ENCODE results near the gene ZDHHC19.
"Not testable (repeated sequence)": the region's sequence is repeated elsewhere in the genome, so short reads cannot be mapped to it uniquely, and the experiment has no call there.

The ZDHHC19 gene

DNA sequence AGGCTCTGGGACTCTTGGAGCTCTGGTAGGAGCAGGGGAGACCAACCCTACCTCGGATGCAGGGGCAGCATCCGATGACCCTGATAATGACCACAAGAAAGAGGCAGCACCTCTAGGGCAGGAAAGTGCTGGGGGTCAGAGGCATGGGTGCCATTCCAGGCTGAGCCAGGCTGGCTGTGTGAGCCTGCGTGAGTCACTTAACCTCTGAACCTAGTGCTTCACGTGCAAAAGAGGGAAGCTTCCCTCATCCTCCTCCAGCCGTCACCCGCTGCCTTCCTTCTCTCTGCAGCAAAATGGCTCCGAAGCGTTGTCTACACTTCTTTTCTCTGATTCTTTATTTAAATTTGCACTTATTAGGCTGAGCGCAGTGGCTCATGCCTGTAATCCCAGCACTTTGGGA is 35.5 kb downstream of the ZDHHC19 start:
- FAIRE-seq, result no peak

DNA sequence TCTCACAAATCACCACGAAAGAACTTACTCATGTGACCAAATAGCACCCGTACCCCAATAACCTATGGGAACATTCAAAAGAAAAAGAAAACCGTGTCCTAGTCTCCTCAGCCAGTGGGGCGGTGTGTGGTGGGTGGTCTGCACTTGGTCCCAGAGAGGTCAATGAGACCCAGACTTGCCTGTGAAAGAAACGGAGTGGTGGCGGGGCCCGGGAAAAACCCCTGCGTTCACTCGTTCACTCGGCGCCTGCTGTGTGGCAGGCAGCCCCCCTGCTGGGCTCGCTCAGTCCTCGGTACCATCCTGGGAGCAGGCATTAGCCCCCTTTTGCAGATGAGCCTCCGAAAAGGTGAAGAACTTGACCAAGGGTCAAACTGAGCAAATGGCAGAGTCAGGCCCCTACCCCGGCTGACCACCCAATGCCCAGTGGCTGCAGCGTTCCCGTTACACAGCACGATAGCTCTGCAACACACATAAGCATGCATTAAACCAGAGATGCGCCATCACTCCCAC is 36.0 kb downstream of the ZDHHC19 start:
- FAIRE-seq, result no peak

DNA sequence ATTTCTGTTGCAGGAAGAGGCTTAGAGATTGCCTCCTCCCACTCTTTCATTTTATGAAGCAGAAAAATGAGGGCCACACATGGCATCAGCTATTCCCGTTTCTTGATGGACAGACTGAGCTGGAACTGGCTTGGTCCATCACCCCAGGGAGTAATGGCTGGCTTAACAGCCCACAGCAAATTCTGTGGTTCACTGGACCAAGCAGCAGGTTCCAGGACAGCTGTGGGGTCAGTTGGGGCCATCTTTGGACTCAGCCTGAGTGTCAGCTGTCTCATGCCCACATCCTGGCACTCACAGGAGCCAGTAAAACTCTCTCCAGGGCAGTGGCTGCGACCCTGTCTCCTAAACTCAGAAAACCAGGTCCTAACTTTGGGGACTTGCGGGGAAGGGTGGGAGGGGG is 36.5 kb downstream of the ZDHHC19 start:
- FAIRE-seq, result no peak

DNA sequence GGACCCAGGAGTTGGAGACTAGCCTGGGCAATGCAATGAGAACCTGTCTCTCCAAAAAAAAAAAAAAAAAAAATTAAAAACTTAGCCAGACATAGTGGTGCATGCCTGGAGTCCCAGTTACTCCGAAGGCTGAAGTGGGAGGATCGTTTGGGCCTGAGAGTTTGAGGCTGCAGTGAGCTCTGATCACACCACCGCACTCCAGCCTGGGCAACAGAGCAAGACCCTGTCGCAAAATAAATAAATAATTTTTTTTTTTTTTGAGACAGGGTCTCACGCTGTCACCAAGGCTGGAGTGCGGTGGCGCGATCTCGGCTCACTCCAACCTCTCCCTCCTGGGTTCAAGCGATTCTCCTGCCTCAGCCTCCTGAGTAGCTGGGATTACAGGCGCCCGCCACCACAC is 40.9 kb downstream of the ZDHHC19 start:
- FAIRE-seq, result not testable (repeated sequence)

DNA sequence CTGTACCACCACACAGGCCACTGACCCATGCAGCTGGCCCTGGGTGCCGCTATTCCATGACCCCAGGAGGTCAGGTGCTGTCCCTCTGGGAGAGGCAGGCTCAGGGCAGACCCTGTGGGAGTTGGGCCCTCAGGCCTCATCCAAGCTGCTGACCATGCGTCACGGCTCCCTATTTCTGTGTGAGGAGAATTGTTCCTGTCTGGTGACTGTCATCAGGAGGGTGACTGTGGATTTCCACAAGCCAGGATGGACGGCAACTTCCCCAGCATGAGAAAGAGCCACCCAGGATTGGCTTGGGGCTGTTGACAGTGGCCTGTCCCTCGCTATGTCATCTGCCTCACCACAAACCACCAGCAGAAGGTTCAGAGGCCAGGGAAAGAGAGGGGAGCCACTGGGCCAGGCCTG is 41.4 kb downstream of the ZDHHC19 start:
- no peak for FAIRE-seq

- no peak for FAIRE-seq
Measured at GRCh38 chr3:196168808-196169391, 42.3 kb downstream of the ZDHHC19 start.

DNA sequence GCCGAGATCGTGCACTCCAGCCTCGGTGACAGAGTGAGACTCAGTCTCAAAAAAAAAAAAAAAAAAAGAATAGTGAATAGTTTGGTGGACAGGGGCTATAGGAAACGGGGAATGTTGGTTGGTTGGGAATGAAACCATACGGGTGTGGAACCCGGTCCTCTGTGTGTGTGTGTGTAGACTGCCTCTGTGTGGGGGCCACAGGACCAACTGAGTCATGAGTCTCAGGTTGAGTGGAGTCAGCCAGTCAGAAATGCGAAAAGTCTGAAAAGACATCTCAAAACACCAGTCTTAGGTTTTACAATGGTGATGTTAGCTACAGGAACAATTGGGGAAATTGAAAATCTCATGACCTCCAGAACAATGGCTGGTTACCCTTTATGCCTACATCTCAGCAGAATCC is 44.5 kb downstream of the ZDHHC19 start:
- no peak for FAIRE-seq

- no peak for FAIRE-seq
Measured at GRCh38 chr3:196165850-196166249, 45.4 kb downstream of the ZDHHC19 start.

DNA sequence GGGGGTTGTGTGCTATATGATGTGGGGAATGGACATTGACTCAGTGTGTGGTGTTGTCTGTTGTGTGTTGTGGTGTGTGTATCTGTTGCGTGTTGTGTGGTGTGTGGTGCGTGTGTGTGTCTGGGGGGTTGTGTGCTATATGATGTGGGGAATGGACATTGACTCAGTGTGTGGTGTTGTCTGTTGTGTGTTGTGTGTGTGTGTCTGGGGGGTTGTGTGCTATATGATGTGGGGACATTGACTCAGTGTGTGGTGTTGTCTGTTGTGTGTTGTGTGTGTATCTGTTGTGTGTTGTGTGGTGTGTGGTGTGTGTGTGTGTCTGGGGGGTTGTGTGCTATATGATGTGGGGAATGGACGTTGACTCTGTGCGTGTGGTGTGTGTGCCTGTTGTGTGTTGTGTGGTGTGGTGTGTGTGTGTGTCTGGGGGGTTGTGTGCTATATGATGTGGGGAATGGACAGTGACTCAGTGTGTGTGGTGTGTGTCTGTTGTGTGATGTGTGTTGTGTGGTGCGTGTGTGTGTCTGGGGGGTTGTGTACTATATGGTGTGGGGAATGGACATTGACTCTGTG is 46.1 kb downstream of the ZDHHC19 start:
- not testable (repeated sequence) for FAIRE-seq

DNA sequence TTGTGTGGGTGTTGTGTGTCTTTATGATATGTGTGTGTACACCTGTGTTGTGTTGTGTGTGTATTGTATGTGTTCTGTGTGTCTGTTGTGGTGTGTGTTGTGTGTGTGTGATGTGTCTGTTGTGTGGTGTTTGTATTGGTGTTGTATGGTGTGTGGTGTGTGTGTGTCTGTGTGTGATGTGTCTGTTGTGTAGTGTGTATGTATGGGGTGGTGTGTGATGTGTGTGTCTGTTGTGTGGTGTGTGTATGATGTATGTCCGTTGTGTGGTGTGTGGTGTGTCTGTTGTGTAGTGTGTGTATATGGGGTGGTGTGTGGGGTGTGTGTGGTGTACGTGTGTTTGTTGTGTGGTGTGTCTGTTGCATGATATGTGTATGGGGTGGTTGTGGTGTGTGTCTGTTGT is 46.6 kb downstream of the ZDHHC19 start:
- no peak for FAIRE-seq

DNA sequence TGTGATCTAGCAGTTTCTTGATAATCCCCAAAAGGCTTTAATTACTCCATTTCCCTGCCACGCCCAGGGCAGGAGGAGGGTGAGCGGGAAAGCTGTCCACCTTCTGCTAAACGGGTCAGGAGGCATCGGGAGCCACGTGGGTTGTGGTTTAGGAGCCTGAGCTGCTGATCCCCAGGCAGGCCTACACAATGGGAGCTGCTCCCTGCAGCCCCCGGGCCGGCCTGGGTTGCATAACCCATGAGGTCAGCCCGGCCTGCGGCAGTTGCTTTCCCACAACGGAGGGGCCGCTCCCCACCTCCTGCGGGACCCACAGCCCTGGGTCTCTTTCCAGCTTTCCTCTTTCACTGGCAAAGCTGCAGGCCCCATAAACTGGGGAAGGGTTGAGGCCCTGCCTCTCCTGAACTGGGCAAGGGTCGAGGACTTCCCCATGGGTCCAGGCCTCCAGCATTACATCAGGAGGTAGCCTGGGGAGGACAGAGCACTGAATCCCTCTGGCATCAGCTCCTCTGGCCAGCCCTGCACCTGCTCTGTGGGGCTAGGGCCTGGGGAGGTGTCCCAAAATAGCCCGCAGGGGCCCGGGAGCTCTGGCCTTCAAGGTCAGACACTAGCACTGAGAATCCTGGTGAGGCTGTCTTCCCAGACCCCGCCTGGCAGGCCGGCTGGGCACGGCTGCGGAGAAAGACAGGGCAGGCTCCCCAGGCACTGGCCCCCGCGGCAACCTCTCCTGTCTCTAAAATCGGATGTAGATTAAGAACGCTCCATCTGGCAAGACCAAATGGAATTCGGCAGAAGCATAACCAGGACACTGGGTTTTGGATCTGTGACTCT is 47.3 kb downstream of the ZDHHC19 start:
- no peak for FAIRE-seq

GRCh38 chr3:196163212-196163611 is 48.0 kb downstream of the ZDHHC19 start:
- FAIRE-seq, result no peak

DNA sequence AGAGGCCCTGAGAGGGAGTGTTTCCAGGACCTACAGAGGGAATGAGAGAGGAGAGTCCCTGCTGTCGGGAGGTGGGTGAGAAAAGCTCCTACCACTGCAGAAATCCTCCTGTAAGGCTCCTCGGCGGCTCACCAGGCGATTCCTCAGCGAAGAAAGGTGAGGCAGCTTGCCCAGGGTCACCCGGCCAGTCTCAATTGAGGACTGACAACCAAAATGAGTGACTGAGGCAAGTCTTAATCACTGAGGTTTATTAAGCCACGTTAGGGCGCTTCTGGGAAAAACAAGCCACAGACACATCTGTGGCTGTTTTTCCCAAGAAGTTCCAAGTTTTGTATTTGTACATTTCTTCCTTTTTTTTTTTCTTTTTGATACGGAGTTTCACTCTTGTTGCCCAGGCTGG is 48.5 kb downstream of the ZDHHC19 start:
- no peak for FAIRE-seq

GRCh38 chr3:196159952-196160804 is 51.0 kb downstream of the ZDHHC19 start:
- no peak for FAIRE-seq

- FAIRE-seq, result no peak
Measured at GRCh38 chr3:196159526-196159925, 51.7 kb downstream of the ZDHHC19 start.

- no peak for FAIRE-seq
Measured at GRCh38 chr3:196156160-196156559, 55.0 kb downstream of the ZDHHC19 start.

- FAIRE-seq, result no peak
Measured at GRCh38 chr3:196150481-196150880, 60.7 kb downstream of the ZDHHC19 start.

- FAIRE-seq, result no peak
Measured at GRCh38 chr3:196149831-196150301, 61.3 kb downstream of the ZDHHC19 start.

DNA sequence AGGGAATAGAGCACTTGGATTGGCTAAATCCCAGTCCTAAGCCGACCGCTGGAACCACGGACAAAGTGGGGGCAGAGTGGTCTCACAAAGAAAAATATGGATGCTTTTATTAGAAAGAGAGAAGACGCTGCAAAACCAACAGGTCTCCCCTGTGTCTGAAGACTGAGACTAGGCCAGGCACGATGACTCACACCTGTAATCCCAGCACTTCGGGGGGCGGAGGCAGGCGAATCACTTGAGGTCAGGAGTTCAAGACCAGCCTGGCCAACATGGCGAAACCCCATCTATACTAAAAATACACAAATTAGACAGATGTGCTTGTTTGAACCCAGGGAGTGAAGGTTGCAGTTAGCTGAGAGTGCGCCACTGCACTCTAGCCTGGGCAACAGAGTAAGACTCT is 61.8 kb downstream of the ZDHHC19 start:
- no peak for FAIRE-seq

Measured in TTC549 (cell line).